Neutrophil (primary cell): ENCODE results near the gene KCNF1.

Source experiments
- H3K27ac ChIP-seq: fragments of 200-600 bp; sonication (generic); 2 replicates; pipeline ENCODE4 v1.5.1; 2016; ENCODE audit warnings: mild to moderate bottlenecking, moderate library complexity
- H3K27me3 ChIP-seq: fragments of 200-600 bp; sonication (generic); 2 replicates; pipeline ENCODE4 v1.6.0; 2016; ENCODE audit warnings: mild to moderate bottlenecking
- H3K36me3 ChIP-seq: fragments of 200-600 bp; sonication (generic); 2 replicates; pipeline ENCODE4 v1.5.1; 2017
- H3K4me1 ChIP-seq, 2 experiments: fragments of 200-600 bp in 1 of 2; sonication (generic) in 1 of 2; 1 replicate in 1 of 2; 2 replicates in 1 of 2; pipeline versions ENCODE4 v1.5.1 to v1.6.1; 2013 to 2016; ENCODE audit warnings: low read depth in 1 of 2, low read length in 1 of 2, mild to moderate bottlenecking in 1 of 2, moderate library complexity in 1 of 2; ENCODE audit not compliant: control insufficient read depth in 1 of 2, insufficient read depth in 1 of 2
- H3K4me3 ChIP-seq, 2 experiments: fragments of 200-600 bp in 1 of 2; sonication (generic) in 1 of 2; 1 replicate in 1 of 2; 2 replicates in 1 of 2; pipeline ENCODE4 v1.5.1; 2013 to 2016; ENCODE audit warnings: low read depth in 1 of 2, low read length in 1 of 2, mild to moderate bottlenecking in 1 of 2, moderate library complexity in 1 of 2
- H3K9me3 ChIP-seq: fragments of 200-600 bp; sonication (generic); 2 replicates; pipeline ENCODE4 v1.5.1; 2016
- TF ChIP-seq, protein P1 (sequence below): fragments of 200-600 bp; sonication (generic); IDR thresholded peaks from 2 replicates; pipeline ENCODE4 v1.5.1; 2016; ENCODE audit warnings: antibody characterized with exemption

Gene KCNF1

GRCh38 chr2:10910625-10911024, 1.1 kb upstream of the KCNF1 start:
- TF ChIP-seq, protein P1, sequence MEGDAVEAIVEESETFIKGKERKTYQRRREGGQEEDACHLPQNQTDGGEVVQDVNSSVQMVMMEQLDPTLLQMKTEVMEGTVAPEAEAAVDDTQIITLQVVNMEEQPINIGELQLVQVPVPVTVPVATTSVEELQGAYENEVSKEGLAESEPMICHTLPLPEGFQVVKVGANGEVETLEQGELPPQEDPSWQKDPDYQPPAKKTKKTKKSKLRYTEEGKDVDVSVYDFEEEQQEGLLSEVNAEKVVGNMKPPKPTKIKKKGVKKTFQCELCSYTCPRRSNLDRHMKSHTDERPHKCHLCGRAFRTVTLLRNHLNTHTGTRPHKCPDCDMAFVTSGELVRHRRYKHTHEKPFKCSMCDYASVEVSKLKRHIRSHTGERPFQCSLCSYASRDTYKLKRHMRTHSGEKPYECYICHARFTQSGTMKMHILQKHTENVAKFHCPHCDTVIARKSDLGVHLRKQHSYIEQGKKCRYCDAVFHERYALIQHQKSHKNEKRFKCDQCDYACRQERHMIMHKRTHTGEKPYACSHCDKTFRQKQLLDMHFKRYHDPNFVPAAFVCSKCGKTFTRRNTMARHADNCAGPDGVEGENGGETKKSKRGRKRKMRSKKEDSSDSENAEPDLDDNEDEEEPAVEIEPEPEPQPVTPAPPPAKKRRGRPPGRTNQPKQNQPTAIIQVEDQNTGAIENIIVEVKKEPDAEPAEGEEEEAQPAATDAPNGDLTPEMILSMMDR = no peak
- Histone ChIP-seq H3K4me1 (no peaks in the 10 kb centered on the region), H3K27me3 (peaks cover 79% of the 10 kb centered on the region), H3K27ac (no peak overlapping the region), H3K9me3 (no peaks in the 10 kb centered on the region), H3K36me3 (no peaks in the 10 kb centered on the region), H3K4me3 (no peak overlapping the region)

GRCh38 chr2:10912076-10912731, 470 bp downstream of the KCNF1 start:
- H3K9me3 ChIP-seq = no peaks in the 10 kb centered on the region
- TF ChIP-seq, protein P1 = no peak
- no peak overlapping the region for H3K27ac ChIP-seq
- H3K4me1 ChIP-seq = no peaks in the 10 kb centered on the region
- H3K4me3 ChIP-seq = no peak overlapping the region
- H3K27me3 ChIP-seq = peaks cover 84% of the 10 kb centered on the region
- no peaks in the 10 kb centered on the region for H3K36me3 ChIP-seq

DNA sequence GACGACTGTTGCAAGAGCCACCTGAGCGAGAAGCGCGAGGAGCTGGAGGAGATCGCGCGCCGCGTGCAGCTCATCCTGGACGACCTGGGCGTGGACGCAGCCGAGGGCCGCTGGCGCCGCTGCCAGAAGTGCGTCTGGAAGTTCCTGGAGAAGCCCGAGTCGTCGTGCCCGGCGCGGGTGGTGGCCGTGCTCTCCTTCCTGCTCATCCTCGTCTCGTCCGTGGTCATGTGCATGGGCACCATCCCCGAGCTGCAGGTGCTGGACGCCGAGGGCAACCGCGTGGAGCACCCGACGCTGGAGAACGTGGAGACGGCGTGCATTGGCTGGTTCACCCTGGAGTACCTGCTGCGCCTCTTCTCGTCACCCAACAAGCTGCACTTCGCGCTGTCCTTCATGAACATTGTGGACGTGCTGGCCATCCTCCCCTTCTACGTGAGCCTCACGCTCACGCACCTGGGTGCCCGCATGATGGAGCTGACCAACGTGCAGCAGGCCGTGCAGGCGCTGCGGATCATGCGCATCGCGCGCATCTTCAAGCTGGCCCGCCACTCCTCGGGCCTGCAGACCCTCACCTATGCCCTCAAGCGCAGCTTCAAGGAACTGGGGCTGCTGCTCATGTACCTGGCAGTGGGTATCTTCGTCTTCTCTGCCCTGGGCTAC, 1.2 kb downstream of the KCNF1 start:
- Histone ChIP-seq H3K36me3 (no peaks in the 10 kb centered on the region), H3K9me3 (no peaks in the 10 kb centered on the region), H3K4me3 (no peak overlapping the region), H3K27ac (no peak overlapping the region), H3K4me1 (no peaks in the 10 kb centered on the region), H3K27me3 (peaks cover 83% of the 10 kb centered on the region)
- TF ChIP-seq, protein P1 = no peak

DNA sequence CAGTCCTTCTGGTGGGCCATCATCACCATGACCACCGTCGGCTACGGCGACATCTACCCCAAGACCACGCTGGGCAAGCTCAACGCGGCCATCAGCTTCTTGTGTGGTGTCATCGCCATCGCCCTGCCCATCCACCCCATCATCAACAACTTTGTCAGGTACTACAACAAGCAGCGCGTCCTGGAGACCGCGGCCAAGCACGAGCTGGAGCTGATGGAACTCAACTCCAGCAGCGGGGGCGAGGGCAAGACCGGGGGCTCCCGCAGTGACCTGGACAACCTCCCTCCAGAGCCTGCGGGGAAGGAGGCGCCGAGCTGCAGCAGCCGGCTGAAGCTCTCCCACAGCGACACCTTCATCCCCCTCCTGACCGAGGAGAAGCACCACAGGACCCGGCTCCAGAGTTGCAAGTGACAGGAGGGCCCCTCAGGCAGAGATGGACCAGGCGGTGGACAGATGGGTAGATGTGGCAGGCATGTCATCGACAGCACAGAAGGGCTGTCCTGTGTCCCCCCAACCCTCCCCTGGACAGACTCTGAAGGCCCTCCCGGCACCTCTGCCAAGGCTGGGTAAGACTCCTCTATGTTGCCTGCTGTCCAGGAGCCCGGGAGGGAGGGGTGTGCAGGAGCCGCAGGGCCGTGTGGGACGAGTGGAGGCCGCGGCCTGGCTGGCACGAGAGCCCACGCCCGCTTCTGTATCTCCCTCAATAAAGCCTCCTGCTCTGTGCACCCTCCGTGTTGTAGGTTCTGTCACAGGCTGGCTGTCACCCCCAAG, 2.0 kb downstream of the KCNF1 start:
- H3K36me3 ChIP-seq = no peaks in the 10 kb centered on the region
- no peaks in the 10 kb centered on the region for H3K4me1 ChIP-seq
- peaks cover 75% of the 10 kb centered on the region for H3K27me3 ChIP-seq
- H3K4me3 ChIP-seq = no peak overlapping the region
- TF ChIP-seq, protein P1 = no peak
- no peaks in the 10 kb centered on the region for H3K9me3 ChIP-seq
- no peak overlapping the region for H3K27ac ChIP-seq

DNA sequence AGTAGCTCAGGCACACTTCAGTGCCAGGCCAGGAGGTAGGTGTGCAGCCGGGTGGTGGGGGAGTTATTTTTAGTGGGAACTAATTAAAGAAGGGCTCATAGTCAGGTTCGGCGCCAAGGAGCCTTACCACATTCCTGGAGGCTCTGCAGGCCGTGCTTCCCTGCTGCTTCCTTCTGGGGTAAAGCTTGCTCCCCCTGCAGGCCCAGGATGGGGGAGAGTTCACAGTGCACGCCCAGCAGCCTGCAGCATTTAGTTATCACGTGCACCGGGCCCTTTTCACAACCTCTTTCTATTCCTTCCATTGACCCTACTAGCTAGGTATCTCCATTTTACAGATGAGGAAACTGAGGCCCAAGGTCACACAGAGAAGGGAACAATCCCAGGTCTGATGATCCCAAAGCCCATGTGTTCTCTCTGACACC, 2.5 kb downstream of the KCNF1 start:
- H3K27ac ChIP-seq = no peak overlapping the region
- TF ChIP-seq, protein P1 = no peak
- no peak overlapping the region for H3K4me3 ChIP-seq
- H3K36me3 ChIP-seq = no peaks in the 10 kb centered on the region
- H3K27me3 ChIP-seq = peaks cover 69% of the 10 kb centered on the region
- H3K4me1 ChIP-seq = no peaks in the 10 kb centered on the region
- H3K9me3 ChIP-seq = no peaks in the 10 kb centered on the region
